Transverse colon (tissue), 4 donors: ENCODE measurements around the gene DERA. TPM values are rescaled to one million over a fixed set of nuclear protein-coding genes. Genes with fewer than 3 reads are reported as not detected.
A peak's percentile ranks its signal among the peaks of the same experiment; 100 is the strongest.

Experiments
- DNase-seq: peaks from one replicate; pipeline ENCODE4 v3.0.0-alpha.2; 2019
- H3K27ac ChIP-seq, 4 donors: fragments of 200-600 bp; sonication (generic); 2 replicates each; pipeline ENCODE4 v1.5.1; 2016 to 2018; ENCODE audit warnings: inconsistent platforms in 4 of 4
- H3K27me3 ChIP-seq: fragments of 200-600 bp; sonication (generic); 2 replicates; pipeline ENCODE4 v1.5.1; 2017; ENCODE audit warnings: inconsistent platforms
- H3K36me3 ChIP-seq, 4 donors: fragments of 200-600 bp; sonication (generic); 2 replicates each; pipeline ENCODE4 v1.5.1; 2017 to 2019; ENCODE audit warnings: inconsistent platforms in 4 of 4
- H3K4me1 ChIP-seq, 4 donors: fragments of 200-600 bp; sonication (generic); 2 replicates each; pipeline ENCODE4 v1.5.1; 2017 to 2020; ENCODE audit warnings: inconsistent platforms in 4 of 4
- H3K4me3 ChIP-seq, 4 donors: fragments of 200-600 bp; sonication (generic); 1 replicate in 1 of 4; 2 replicates in 3 of 4; pipeline versions ENCODE4 v1.5.1 to v1.6.1; 2017 to 2019; ENCODE audit warnings: inconsistent platforms in 4 of 4
- H3K9me3 ChIP-seq, 2 donors: fragments of 200-600 bp; sonication (generic); 2 replicates each; pipeline ENCODE4 v1.5.1; 2017 to 2019; ENCODE audit warnings: inconsistent platforms in 2 of 2
- EP300 ChIP-seq: sonication (generic); formaldehyde crosslinking; IDR thresholded peaks from one replicate; pipeline ENCODE4 v1.6.1; 2017; ENCODE audit warnings: antibody characterized with exemption, low read depth
- POLR2A ChIP-seq: fragments of 450-650 bp; IDR thresholded peaks from one replicate; pipeline ENCODE4 v1.6.1; 2016; ENCODE audit warnings: antibody characterized with exemption, mild to moderate bottlenecking, moderate library complexity
- POLR2AphosphoS5 ChIP-seq, 3 donors: sonication (generic); formaldehyde crosslinking; IDR thresholded peaks; one replicate each; pipeline ENCODE4 v1.6.1; 2016; ENCODE audit warnings: antibody characterized with exemption in 3 of 3
- whole genome bisulfite sequencing, 2 donors: methylation state at CpG; one replicate each; pipeline ENCODE4 v1.1.5; 2018; ENCODE audit warnings: low coverage in 1 of 2; 5-methylcytosine and 5-hydroxymethylcytosine counted together
- in situ Hi-C, 4 donors: fragments of 200-750 bp; cut with MboI; loops; one replicate each; pipeline versions ENCODE4 v1.15.0 to v1.15.1; 2017; ENCODE audit warnings: low sequenced_read_pairs in 3 of 4, low pct_ligation_motif_present in 1 of 4, low pct_unique_long_range_greater_than_20kb in 1 of 4
- intact Hi-C: fragments of 100-400 bp; cut with DNase I; formaldehyde crosslinking; loops from one replicate; pipeline ENCODE4 v1.15.1; 2023; ENCODE audit warnings: low total_unique reads
- total RNA-seq, 4 donors: library from RNA; depleted of rRNA; stranded (reverse); fragments of >200 nt; gene quantifications; one replicate each; pipeline ENCODE4 v1.1.0, GENCODE V29; 2016
- TF ChIP-seq, protein P1 (sequence below), 5 experiments: fragments of 200-600 bp in 3 of 5; fragments of 450-650 bp in 2 of 5; sonication (generic) in 3 of 5; IDR thresholded peaks; 1 replicate in 2 of 5; 2 replicates in 3 of 5; pipeline ENCODE4 v1.5.1; 2016 to 2017; ENCODE audit warnings: antibody characterized with exemption in 5 of 5, inconsistent platforms in 3 of 5, mild to moderate bottlenecking in 2 of 5, moderate library complexity in 1 of 5

Gene DERA
- total RNA-seq, 4 donors from 2014 or later = 9.2 to 112 (median 69.9) TPM

DNA sequence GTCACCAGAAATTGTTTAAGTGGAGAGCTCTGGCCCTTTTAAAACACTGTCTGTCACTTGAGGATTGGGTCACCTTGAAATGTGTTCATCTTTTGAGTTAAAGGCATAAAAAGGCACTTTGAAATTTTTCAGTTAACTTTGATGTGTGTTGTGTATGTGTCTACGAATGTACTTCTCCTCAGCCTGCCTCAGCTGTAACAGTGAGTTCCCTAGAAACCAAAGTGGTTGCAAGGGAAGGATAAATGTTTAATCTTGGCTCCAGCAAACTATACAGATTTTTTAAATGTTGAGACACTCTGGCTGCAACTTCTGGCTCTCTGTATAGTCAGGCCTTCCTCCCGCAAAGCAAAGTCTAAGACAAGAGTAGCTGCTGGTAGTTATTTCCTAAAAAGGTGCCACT lies 8.3 kb downstream of the DERA start:
- Histone ChIP-seq H3K27me3 (no peaks in the 10 kb centered on the region), H3K9me3 (no peaks in the 10 kb centered on the region), H3K4me3 (no peak overlapping the region), H3K4me1 (peaks cover 0 to 7% (median 2%) of the 10 kb centered on the region in 4 donors), H3K36me3 (no peaks in the 10 kb centered on the region), H3K27ac (peak overlapping the region; percentile 36 to 65 (median 47))
- 78% methylated on average over 2 of the region's 2 CpGs; no CpG with 5 or more reads in 1 of the 2 donors for WGBS, 2 donors
- intact Hi-C loops (no loop called here), in situ Hi-C loops (no loop called here)
- no peak for DNase-seq
- TF ChIP-seq POLR2AphosphoS5 (IDR thresholded peaks at IDR 0.05) (no peak), EP300 (no peak), POLR2A (no peak)
- TF ChIP-seq, protein P1, sequence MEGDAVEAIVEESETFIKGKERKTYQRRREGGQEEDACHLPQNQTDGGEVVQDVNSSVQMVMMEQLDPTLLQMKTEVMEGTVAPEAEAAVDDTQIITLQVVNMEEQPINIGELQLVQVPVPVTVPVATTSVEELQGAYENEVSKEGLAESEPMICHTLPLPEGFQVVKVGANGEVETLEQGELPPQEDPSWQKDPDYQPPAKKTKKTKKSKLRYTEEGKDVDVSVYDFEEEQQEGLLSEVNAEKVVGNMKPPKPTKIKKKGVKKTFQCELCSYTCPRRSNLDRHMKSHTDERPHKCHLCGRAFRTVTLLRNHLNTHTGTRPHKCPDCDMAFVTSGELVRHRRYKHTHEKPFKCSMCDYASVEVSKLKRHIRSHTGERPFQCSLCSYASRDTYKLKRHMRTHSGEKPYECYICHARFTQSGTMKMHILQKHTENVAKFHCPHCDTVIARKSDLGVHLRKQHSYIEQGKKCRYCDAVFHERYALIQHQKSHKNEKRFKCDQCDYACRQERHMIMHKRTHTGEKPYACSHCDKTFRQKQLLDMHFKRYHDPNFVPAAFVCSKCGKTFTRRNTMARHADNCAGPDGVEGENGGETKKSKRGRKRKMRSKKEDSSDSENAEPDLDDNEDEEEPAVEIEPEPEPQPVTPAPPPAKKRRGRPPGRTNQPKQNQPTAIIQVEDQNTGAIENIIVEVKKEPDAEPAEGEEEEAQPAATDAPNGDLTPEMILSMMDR (IDR thresholded peaks at IDR 0.05) = no peak

DNA sequence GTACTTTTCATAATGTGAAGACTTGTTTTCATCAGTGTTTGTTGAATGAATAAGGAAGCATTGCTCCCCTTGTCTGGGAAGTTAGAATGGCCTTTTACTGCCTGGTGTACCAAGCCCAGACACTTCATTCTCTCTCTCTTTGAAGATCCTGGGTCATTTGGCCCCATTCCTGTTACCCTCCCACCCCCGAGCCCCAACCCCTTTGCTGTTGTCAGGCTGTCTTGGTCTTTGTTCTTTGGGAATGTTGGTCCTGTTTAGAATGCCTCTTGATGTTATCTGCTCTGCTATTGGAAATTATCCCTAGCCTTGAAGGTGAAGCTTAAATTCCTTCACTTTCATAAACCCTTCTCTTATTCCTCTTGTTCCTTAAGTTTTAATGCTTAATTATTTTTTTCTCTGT lies 13.8 kb downstream of the DERA start:
- Histone ChIP-seq H3K36me3 (no peaks in the 10 kb centered on the region), H3K27ac (no peak overlapping the region), H3K4me3 (no peak overlapping the region), H3K9me3 (no peaks in the 10 kb centered on the region), H3K27me3 (no peaks in the 10 kb centered on the region), H3K4me1 (peaks cover 0 to 7% (median 0%) of the 10 kb centered on the region in 4 donors)
- 87 to 100% methylated on average over 1 of the region's 1 CpG for WGBS, 2 donors
- TF ChIP-seq, protein P1 (IDR thresholded peaks at IDR 0.05) = no peak
- no peak for TF ChIP-seq POLR2AphosphoS5 (IDR thresholded peaks at IDR 0.05)
- TF ChIP-seq EP300 = no peak
- no peak for TF ChIP-seq POLR2A
- no peak for DNase-seq
- intact Hi-C loops (no loop called here), in situ Hi-C loops (no loop called here)

DNA sequence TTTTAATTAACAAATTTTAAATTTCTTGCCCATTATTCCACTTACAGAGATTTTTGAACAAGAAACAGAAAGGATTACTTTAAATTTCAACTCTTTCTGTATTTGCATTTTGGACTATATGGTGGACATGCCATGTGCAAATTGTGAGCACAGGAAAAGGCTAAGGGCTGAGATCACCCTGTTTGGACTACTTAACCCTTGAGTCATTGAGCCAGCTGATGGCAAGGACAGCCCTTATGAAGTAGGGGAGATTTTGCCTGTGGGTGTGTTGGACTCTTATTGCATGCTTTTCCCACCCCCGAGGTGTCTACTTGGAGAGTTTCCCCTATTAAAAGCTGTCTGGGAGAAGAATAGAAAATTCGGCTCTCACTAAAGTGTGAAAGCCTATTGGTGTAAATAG lies 17.2 kb downstream of the DERA start:
- Histone ChIP-seq H3K36me3 (no peaks in the 10 kb centered on the region), H3K4me3 (no peak overlapping the region), H3K4me1 (peaks cover 0 to 7% (median 0%) of the 10 kb centered on the region in 4 donors), H3K27me3 (no peaks in the 10 kb centered on the region), H3K9me3 (no peaks in the 10 kb centered on the region), H3K27ac (no peak overlapping the region)
- no peak for DNase-seq
- TF ChIP-seq POLR2A = no peak
- no peak for TF ChIP-seq EP300
- TF ChIP-seq, protein P1 (IDR thresholded peaks at IDR 0.05) = no peak
- in situ Hi-C loops (no loop called here), intact Hi-C loops (no loop called here)
- WGBS, 2 donors = 59 to 69% methylated on average over 2 of the region's 2 CpGs

DNA sequence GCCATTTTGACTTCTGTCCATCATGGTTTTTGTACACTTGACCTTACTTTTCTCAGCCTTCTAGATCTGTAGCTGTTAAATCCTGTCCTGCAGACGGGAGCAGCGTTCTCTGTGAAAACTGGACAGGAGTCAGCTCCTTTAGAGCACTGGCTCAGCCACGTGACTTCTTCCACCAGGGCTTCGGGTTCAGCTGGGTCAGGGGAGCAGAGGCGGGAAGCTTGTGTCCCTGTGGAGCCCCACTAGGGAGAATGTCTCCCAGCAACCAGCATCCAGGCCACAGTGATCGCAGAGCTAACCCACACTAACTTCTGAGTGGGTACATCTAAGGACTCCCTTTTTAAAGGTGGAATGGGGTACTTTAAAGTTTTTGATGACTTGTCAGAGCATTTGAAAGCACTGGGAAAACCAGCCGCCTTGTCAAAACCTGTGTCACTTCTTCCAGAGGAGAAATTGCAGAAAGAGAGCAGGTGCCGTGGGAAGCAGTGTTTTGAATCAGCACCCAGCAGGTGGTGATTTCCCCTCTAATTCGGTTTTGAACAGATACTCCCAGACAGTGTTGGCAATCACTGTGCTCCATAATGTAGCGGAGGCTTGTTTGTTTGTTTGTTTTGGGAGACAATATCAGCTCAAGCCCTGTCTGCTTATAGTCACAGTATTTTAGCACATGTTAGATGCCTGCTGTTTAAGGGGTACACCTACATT lies 17.9 kb downstream of the DERA start:
- WGBS, 2 donors = 73% methylated on average over 10 of the region's 10 CpGs; no CpG with 5 or more reads in 1 of the 2 donors
- H3K27ac ChIP-seq = no peak overlapping the region

More for the DNA sequence above, 17.9 kb downstream of the DERA start:
- intact Hi-C loops = no loop called here
- no peaks in the 10 kb centered on the region for H3K27me3 ChIP-seq
- H3K36me3 ChIP-seq = no peaks in the 10 kb centered on the region
- H3K9me3 ChIP-seq = no peaks in the 10 kb centered on the region
- H3K4me1 ChIP-seq = peaks cover 0 to 7% (median 0%) of the 10 kb centered on the region in 4 donors
- TF ChIP-seq POLR2A (no peak), EP300 (no peak), POLR2AphosphoS5 (IDR thresholded peaks at IDR 0.05) (no peak)
- TF ChIP-seq, protein P1 (IDR thresholded peaks at IDR 0.05) = no peak
- in situ Hi-C loops = no loop called here
- H3K4me3 ChIP-seq = no peak overlapping the region
- no peak for DNase-seq
